Endothelial cell of umbilical vein (primary cell): ENCODE measurements around the gene DUSP22. TPM values are rescaled to one million over a fixed set of nuclear protein-coding genes. Genes with fewer than 3 reads are reported as not detected.

Source experiments
- BruUV-seq: library from RNA; stranded (reverse); fragments of 400-500 nt; replicated peaks from 2 replicates; lab custom pipeline; 2021; lab: Mats Ljungman, UMichigan
- CTCF ChIA-PET: fragments of 300-600, 350-600 bp; sonication (Branson Sonifier 250); formaldehyde crosslinking; loops from one replicate; lab custom pipeline; 2021; ENCODE audit warnings: antibody characterized with exemption, inconsistent platforms; lab: Charles Lee
- POLR2A ChIA-PET: fragments of 300-600, 350-600 bp; sonication (Branson Sonifier 250); formaldehyde crosslinking; loops from one replicate; lab custom pipeline; 2021; ENCODE audit warnings: antibody characterized with exemption, inconsistent platforms; lab: Charles Lee
- DNase-seq: peaks from one replicate; pipeline ENCODE4 v3.0.0-alpha.2; 2011; ENCODE audit warnings: low read depth, low spot score
- FAIRE-seq: peaks from 2 replicates; lab custom pipeline; 2011; peaks lifted over from hg19 to GRCh38; lab: Jason Lieb, UNC
- H2AFZ ChIP-seq: 2 replicates; pipeline ENCODE4 v1.6.0; 2012; ENCODE audit warnings: low read depth, low read length, control low read depth, inconsistent platforms
- H3K27ac ChIP-seq: 2 replicates; pipeline ENCODE4 v1.5.1; 2011; ENCODE audit warnings: low read depth, mild to moderate bottlenecking, control low read depth, low read length, moderate library complexity; ENCODE audit not compliant: insufficient read depth
- H3K27me3 ChIP-seq, 2 experiments: 2 replicates each; pipeline versions ENCODE4 v1.6.0 to v1.6.1; 2011; ENCODE audit warnings: low read length in 2 of 2, mixed read lengths in 1 of 2; ENCODE audit not compliant: control insufficient read depth in 2 of 2, insufficient read depth in 2 of 2
- H3K36me3 ChIP-seq, 2 experiments: 2 replicates in 1 of 2; 3 replicates in 1 of 2; pipeline ENCODE4 v1.5.1; 2011; ENCODE audit warnings: low read length in 2 of 2, mild to moderate bottlenecking in 1 of 2, moderate library complexity in 1 of 2; ENCODE audit not compliant: control insufficient read depth in 2 of 2, insufficient read depth in 2 of 2; ENCODE audit errors: extremely low read depth in 1 of 2
- H3K4me1 ChIP-seq: 3 replicates; pipeline ENCODE4 v1.5.1; 2011; ENCODE audit warnings: mild to moderate bottlenecking, low read length; ENCODE audit not compliant: control insufficient read depth, insufficient read depth; ENCODE audit errors: extremely low read depth
- H3K4me2 ChIP-seq: 2 replicates; pipeline ENCODE4 v1.6.1; 2011; ENCODE audit warnings: low read length, control low read depth, mixed read lengths; ENCODE audit not compliant: insufficient read depth
- H3K4me3 ChIP-seq, 3 experiments: fragments of 200-600 bp in 1 of 3; sonication (generic), shearing (Covaris generic) in 1 of 3; replicated peaks in 1 of 3; 2 replicates each; pipeline ENCODE4 v1.5.1; 2011 to 2016; ENCODE audit warnings: control low read depth in 3 of 3, low read length in 3 of 3, mild to moderate bottlenecking in 2 of 3, inconsistent platforms in 1 of 3, low read depth in 1 of 3, moderate library complexity in 1 of 3; ENCODE audit not compliant: insufficient read depth in 1 of 3
- H3K79me2 ChIP-seq: 2 replicates; pipeline ENCODE4 v1.6.0; 2012; ENCODE audit warnings: low read length, inconsistent platforms; ENCODE audit not compliant: control insufficient read depth, insufficient read depth
- H3K9ac ChIP-seq: replicated peaks from 2 replicates; pipeline ENCODE3; 2011; ENCODE audit warnings: low read length, control low read depth; ENCODE audit not compliant: insufficient read depth; ENCODE audit errors: extremely low read depth
- H3K9me1 ChIP-seq: replicated peaks from 3 replicates; pipeline ENCODE4 v1.6.0; 2011; ENCODE audit warnings: mild to moderate bottlenecking, low read length; ENCODE audit not compliant: control insufficient read depth, insufficient read depth; ENCODE audit errors: extremely low read depth
- H3K9me3 ChIP-seq: replicated peaks from 2 replicates; pipeline ENCODE4 v1.5.1; 2012; ENCODE audit warnings: low read length, inconsistent platforms; ENCODE audit not compliant: control insufficient read depth, insufficient read depth
- H4K20me1 ChIP-seq: replicated peaks from 2 replicates; pipeline ENCODE3; 2011; ENCODE audit warnings: mild to moderate bottlenecking, low read length; ENCODE audit not compliant: control insufficient read depth, insufficient read depth; ENCODE audit errors: extremely low read depth
- CTCF ChIP-seq, 2 donors: IDR thresholded peaks; 1 replicate in 1 of 2; 2 replicates in 1 of 2; pipeline ENCODE4 v1.5.1; 2011; ENCODE audit warnings: low read length in 2 of 2, mild to moderate bottlenecking in 2 of 2, moderate library complexity in 2 of 2, control low read depth in 1 of 2, inconsistent platforms in 1 of 2, low read depth in 1 of 2; ENCODE audit not compliant: insufficient read depth in 1 of 2; ENCODE audit errors: extremely low read depth in 1 of 2
- EZH2 ChIP-seq: IDR thresholded peaks from 2 replicates; pipeline ENCODE4 v1.6.1; 2012; ENCODE audit warnings: borderline replicate concordance, low read depth, mild to moderate bottlenecking, moderate library complexity, low read length, inconsistent platforms; ENCODE audit not compliant: severe bottlenecking
- FOS ChIP-seq: IDR thresholded peaks from 2 replicates; pipeline ENCODE4 v1.6.1; 2011; ENCODE audit warnings: mild to moderate bottlenecking, low read length, moderate library complexity, borderline replicate concordance; ENCODE audit not compliant: insufficient read depth
- GATA2 ChIP-seq: IDR thresholded peaks from 2 replicates; pipeline ENCODE4 v1.7.0; 2011; ENCODE audit warnings: low read depth, mild to moderate bottlenecking, moderate library complexity, mixed read lengths, low read length; ENCODE audit not compliant: insufficient read length, insufficient read depth
- JUN ChIP-seq: IDR thresholded peaks from 2 replicates; pipeline ENCODE4 v1.6.1; 2011; ENCODE audit warnings: borderline replicate concordance, low read depth; ENCODE audit not compliant: insufficient read length, insufficient read depth
- MAX ChIP-seq: IDR thresholded peaks from 2 replicates; pipeline ENCODE4 v1.6.1; 2011; ENCODE audit not compliant: insufficient read depth, insufficient read length
- MYC ChIP-seq: IDR thresholded peaks from one replicate; pipeline ENCODE4 v1.6.1; 2011; ENCODE audit warnings: mild to moderate bottlenecking, low read depth, low read length
- POLR2A ChIP-seq: IDR thresholded peaks from 2 replicates; pipeline ENCODE4 v1.6.1; 2012; ENCODE audit warnings: low read depth, mild to moderate bottlenecking, control low read depth, low read length
- POLR2AphosphoS5 ChIP-seq: IDR thresholded peaks from 2 replicates; pipeline ENCODE4 v1.6.1; 2012; ENCODE audit warnings: low read depth, mild to moderate bottlenecking, control low read depth, low read length, moderate library complexity; ENCODE audit not compliant: insufficient read depth
- dilution Hi-C: fragments of 300-500 bp; cut with MboI; formaldehyde crosslinking; loops from one replicate; pipeline ENCODE4 v1.15.0; 2019; ENCODE audit warnings: low sequenced_read_pairs; ENCODE audit not compliant: extremely low pct_ligation_motif_present
- intact Hi-C: fragments of 100-400 bp; cut with micrococcal nuclease; formaldehyde crosslinking; loops from one replicate; pipeline ENCODE4 v1.10.0; 2022
- polyA plus RNA-seq, 4 experiments: library from polyadenylated mRNA; depleted of rRNA in 3 of 4; stranded (reverse) in 3 of 4; unstranded in 1 of 4; fragments of >200 nt; gene quantifications; 2 replicates each; pipeline versions ENCODE4 v1.2.1 to v1.2.3, GENCODE V29; 2011 to 2012; ENCODE audit warnings: missing spikeins in 1 of 4
- total RNA-seq: library from RNA; stranded (reverse); gene quantifications from 2 replicates; pipeline ENCODE4 v1.2.3, GENCODE V29; 2021

The DUSP22 gene
- total and polyA plus RNA-seq, 2 donors (not counting 3 experiments of a cell fraction or from before 2014, with no cell fraction given): 23.2 to 33.9 TPM

- Histone ChIP-seq H3K27me3 (no peaks in the 10 kb centered on the region), H3K9ac (no peak overlapping the region), H3K9me3 (no peaks in the 10 kb centered on the region), H2AFZ (no peak overlapping the region), H3K36me3 (no peaks in the 10 kb centered on the region), H3K79me2 (peaks cover 25% of the 10 kb centered on the region), H3K4me3 (no peak overlapping the region), H4K20me1 (no peaks in the 10 kb centered on the region), H3K27ac (no peak overlapping the region), H3K9me1 (no peaks in the 10 kb centered on the region), H3K4me1 (peaks cover 33% of the 10 kb centered on the region), H3K4me2 (no peak overlapping the region)
- ChIA-PET POLR2A (no interaction called here), CTCF (interaction anchor here (1.0 kb wide), 1 partner anchor 9 kb away, joined by 5 read pairs; no protein-coding TSS in a partner anchor)
- dilution Hi-C loops (no loop called here), intact Hi-C loops (no loop called here)
- TF ChIP-seq CTCF (IDR thresholded peaks at IDR 0.05; ENCODE audit: extremely low read depth in 1 of 2, insufficient read depth in 1 of 2, low read depth in 1 of 2, low read length in 2 of 2) (no peak), POLR2A (no peak), GATA2 (no peak), FOS (no peak), EZH2 (no peak), MYC (no peak), JUN (no peak), MAX (no peak), POLR2AphosphoS5 (no peak)
- no peak for FAIRE-seq
- BruUV-seq: no TSS peak
- no peak for DNase-seq
Measured at GRCh38 chr6:300494-301198, 8.4 kb downstream of the DUSP22 start.
